GM12878 (cell line): ENCODE data around the gene NR4A2. TPM values are rescaled to one million over a fixed set of nuclear protein-coding genes. Genes with fewer than 3 reads are reported as not detected.

ENCODE experiments used
- CHD1 ChIP-seq: IDR thresholded peaks from 2 replicates; pipeline ENCODE4 v1.6.1; 2012; ENCODE audit warnings: low read depth, low read length, improper control_type of control experiment
- CREB1 ChIP-seq: IDR thresholded peaks from 2 replicates; pipeline ENCODE4 v1.6.1; 2012; ENCODE audit warnings: low read depth, mild to moderate bottlenecking, inconsistent platforms
- KLF5 ChIP-seq: fragments of 450-650 bp; IDR thresholded peaks from 2 replicates; pipeline ENCODE4 v1.6.1; 2014; ENCODE audit warnings: mild to moderate bottlenecking; ENCODE audit not compliant: partially characterized antibody
- MYC ChIP-seq: IDR thresholded peaks from 2 replicates; pipeline ENCODE4 v1.6.1; 2011; ENCODE audit warnings: mild to moderate bottlenecking, low read length, moderate library complexity, inconsistent platforms; ENCODE audit not compliant: insufficient read depth, insufficient replicate concordance, insufficient read length, severe bottlenecking
- NFYA ChIP-seq: IDR thresholded peaks from 2 replicates; pipeline ENCODE4 v1.6.1; 2011; ENCODE audit warnings: low read depth, mild to moderate bottlenecking, low read length, improper control_type of control experiment, borderline replicate concordance
- NR2C1 ChIP-seq: fragments of 450-650 bp; IDR thresholded peaks from 2 replicates; pipeline ENCODE4 v1.6.1; 2017; ENCODE audit warnings: antibody characterized with exemption, mild to moderate bottlenecking, moderate library complexity
- PAX8 ChIP-seq: fragments of 450-650 bp; IDR thresholded peaks from 2 replicates; pipeline ENCODE4 v1.6.1; 2017; ENCODE audit warnings: mild to moderate bottlenecking, moderate library complexity
- POU2F2 ChIP-seq: IDR thresholded peaks from 3 replicates; pipeline ENCODE4 v1.6.1; 2011; ENCODE audit warnings: low read depth, mild to moderate bottlenecking, low read length, borderline replicate concordance
- STAT1 ChIP-seq: fragments of 450-650 bp; conservative IDR thresholded peaks from 2 replicates; pipeline ENCODE4 v1.6.1; 2014; ENCODE audit warnings: antibody characterized with exemption, mild to moderate bottlenecking
- TARDBP ChIP-seq: IDR thresholded peaks from 2 replicates; pipeline ENCODE4 v1.6.1; 2016; ENCODE audit warnings: borderline replicate concordance
- ZNF384 ChIP-seq: IDR thresholded peaks from 2 replicates; pipeline ENCODE4 v1.6.1; 2012; ENCODE audit warnings: low read depth, mild to moderate bottlenecking, low read length, improper control_type of control experiment, borderline replicate concordance
- polyA plus RNA-seq, 11 experiments: library from polyadenylated mRNA; depleted of rRNA in 4 of 11; unstranded in 6 of 11; stranded (reverse) in 5 of 11; fragments of >200 nt; fragmentation: Nextera tagmentation in 4 of 11; fragmentation: Illumina TruSeq in 1 of 11; extraction: Ambion mirVana in 4 of 11; extraction: Trizol in 1 of 11; gene quantifications; 1 replicate in 1 of 11; 2 replicates in 10 of 11; pipeline versions ENCODE4 v1.2.1 to v1.2.3, GENCODE V29; 2011 to 2016; ENCODE audit warnings: inconsistent platforms in 2 of 11, missing spikeins in 2 of 11, low read depth in 1 of 11
- total RNA-seq, 4 experiments: library from RNA; depleted of rRNA in 3 of 4; stranded (reverse); fragments of >200 nt in 3 of 4; fragmentation: Illumina TruSeq in 1 of 4; extraction: Trizol in 1 of 4; gene quantifications; 2 replicates each; pipeline versions ENCODE4 v1.2.1 to v1.2.3, GENCODE V29; 2013 to 2021
- TF ChIP-seq, protein P1 (sequence below): fragments of 450-650 bp; formaldehyde crosslinking; IDR thresholded peaks from 2 replicates; pipeline ENCODE4 v1.4.0; 2020; ENCODE audit warnings: mild to moderate bottlenecking, moderate library complexity
- TF ChIP-seq, protein P2 (sequence below): fragments of 450-650 bp; IDR thresholded peaks from 2 replicates; pipeline ENCODE4 v1.6.1; 2017; ENCODE audit warnings: antibody characterized with exemption, mild to moderate bottlenecking, moderate library complexity
- TF ChIP-seq, protein P3 (sequence below): fragments of 450-650 bp; IDR thresholded peaks from 2 replicates; pipeline ENCODE4 v1.6.1; 2018; ENCODE audit warnings: mild to moderate bottlenecking, low read depth, moderate library complexity; ENCODE audit not compliant: partially characterized antibody
- TF ChIP-seq, protein P4 (sequence below), 3 experiments: IDR thresholded peaks in 2 of 3; conservative IDR thresholded peaks in 1 of 3; 2 replicates each; pipeline ENCODE4 v1.5.1; 2011; ENCODE audit warnings: low read depth in 3 of 3, low read length in 3 of 3, mild to moderate bottlenecking in 3 of 3, control low read depth in 2 of 3, moderate library complexity in 2 of 3, inconsistent platforms in 1 of 3, mixed read lengths in 1 of 3; ENCODE audit not compliant: control insufficient read depth in 2 of 3, insufficient read depth in 1 of 3; ENCODE audit errors: extremely low read depth in 1 of 3

Gene NR4A2
- total and polyA plus RNA-seq, 10 of the 15 experiments (the other 5 are each of a cell fraction or from before 2014, with no cell fraction given): 0.15 to 3.4 (median 0.58) TPM

DNA sequence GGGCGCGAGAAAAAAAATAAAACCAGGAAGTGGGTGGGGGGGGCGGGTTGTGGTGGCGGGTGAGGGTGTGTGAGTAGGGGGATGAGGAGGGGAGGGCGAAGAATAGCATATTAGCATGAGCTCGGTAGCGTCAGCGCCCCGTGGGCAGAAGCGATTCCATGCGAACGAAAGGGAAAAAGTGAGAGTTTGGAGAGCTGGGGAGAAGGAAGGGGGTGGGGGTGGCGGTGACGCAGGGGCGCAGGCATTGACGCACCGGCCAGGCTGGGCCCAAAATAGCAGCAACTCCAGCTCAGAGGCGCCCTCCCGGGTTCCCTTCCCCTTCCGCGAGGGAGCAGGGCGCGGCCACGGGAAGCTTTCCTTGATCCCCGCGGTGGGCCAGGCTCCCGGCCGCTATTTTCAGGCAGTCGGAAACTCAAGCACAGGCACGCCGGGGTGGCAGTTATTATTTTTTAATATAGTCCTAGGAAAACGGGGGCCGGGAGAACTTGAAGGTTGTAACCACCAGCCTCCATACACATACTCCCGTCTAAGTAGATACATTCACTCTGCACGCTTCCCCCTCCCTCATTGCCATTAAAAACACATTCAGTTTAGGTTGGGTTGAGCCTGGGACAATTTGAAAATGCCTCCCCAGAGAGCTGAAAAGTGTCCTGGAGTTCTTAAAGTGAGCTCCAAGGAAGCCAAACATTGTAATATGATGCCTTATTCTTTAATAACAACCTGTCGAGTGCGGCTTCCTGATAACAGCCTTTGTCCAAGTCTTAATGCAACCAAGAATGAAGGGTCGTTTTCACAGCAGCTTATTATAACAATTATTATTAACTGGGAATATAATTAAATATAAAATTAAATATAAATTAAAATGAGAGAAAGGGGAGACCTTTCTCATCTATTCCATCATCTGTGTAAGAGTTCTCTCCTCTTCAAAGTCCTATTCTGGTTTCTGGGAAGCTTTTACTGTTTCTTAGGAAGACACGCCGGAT lies 2.3 kb upstream of the NR4A2 start (continued):
- TF ChIP-seq, protein P1, sequence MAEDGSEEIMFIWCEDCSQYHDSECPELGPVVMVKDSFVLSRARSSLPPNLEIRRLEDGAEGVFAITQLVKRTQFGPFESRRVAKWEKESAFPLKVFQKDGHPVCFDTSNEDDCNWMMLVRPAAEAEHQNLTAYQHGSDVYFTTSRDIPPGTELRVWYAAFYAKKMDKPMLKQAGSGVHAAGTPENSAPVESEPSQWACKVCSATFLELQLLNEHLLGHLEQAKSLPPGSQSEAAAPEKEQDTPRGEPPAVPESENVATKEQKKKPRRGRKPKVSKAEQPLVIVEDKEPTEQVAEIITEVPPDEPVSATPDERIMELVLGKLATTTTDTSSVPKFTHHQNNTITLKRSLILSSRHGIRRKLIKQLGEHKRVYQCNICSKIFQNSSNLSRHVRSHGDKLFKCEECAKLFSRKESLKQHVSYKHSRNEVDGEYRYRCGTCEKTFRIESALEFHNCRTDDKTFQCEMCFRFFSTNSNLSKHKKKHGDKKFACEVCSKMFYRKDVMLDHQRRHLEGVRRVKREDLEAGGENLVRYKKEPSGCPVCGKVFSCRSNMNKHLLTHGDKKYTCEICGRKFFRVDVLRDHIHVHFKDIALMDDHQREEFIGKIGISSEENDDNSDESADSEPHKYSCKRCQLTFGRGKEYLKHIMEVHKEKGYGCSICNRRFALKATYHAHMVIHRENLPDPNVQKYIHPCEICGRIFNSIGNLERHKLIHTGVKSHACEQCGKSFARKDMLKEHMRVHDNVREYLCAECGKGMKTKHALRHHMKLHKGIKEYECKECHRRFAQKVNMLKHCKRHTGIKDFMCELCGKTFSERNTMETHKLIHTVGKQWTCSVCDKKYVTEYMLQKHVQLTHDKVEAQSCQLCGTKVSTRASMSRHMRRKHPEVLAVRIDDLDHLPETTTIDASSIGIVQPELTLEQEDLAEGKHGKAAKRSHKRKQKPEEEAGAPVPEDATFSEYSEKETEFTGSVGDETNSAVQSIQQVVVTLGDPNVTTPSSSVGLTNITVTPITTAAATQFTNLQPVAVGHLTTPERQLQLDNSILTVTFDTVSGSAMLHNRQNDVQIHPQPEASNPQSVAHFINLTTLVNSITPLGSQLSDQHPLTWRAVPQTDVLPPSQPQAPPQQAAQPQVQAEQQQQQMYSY: no peak
- no peak for TF ChIP-seq STAT1
- peak; percentile 30; the same call in 1 of the 3 replicates for TF ChIP-seq POU2F2
- TF ChIP-seq, protein P2, sequence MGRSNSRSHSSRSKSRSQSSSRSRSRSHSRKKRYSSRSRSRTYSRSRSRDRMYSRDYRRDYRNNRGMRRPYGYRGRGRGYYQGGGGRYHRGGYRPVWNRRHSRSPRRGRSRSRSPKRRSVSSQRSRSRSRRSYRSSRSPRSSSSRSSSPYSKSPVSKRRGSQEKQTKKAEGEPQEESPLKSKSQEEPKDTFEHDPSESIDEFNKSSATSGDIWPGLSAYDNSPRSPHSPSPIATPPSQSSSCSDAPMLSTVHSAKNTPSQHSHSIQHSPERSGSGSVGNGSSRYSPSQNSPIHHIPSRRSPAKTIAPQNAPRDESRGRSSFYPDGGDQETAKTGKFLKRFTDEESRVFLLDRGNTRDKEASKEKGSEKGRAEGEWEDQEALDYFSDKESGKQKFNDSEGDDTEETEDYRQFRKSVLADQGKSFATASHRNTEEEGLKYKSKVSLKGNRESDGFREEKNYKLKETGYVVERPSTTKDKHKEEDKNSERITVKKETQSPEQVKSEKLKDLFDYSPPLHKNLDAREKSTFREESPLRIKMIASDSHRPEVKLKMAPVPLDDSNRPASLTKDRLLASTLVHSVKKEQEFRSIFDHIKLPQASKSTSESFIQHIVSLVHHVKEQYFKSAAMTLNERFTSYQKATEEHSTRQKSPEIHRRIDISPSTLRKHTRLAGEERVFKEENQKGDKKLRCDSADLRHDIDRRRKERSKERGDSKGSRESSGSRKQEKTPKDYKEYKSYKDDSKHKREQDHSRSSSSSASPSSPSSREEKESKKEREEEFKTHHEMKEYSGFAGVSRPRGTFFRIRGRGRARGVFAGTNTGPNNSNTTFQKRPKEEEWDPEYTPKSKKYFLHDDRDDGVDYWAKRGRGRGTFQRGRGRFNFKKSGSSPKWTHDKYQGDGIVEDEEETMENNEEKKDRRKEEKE: no peak
- TF ChIP-seq NR2C1: no peak
- TF ChIP-seq CHD1: no peak
- TF ChIP-seq PAX8: no peak
- TF ChIP-seq, protein P3, sequence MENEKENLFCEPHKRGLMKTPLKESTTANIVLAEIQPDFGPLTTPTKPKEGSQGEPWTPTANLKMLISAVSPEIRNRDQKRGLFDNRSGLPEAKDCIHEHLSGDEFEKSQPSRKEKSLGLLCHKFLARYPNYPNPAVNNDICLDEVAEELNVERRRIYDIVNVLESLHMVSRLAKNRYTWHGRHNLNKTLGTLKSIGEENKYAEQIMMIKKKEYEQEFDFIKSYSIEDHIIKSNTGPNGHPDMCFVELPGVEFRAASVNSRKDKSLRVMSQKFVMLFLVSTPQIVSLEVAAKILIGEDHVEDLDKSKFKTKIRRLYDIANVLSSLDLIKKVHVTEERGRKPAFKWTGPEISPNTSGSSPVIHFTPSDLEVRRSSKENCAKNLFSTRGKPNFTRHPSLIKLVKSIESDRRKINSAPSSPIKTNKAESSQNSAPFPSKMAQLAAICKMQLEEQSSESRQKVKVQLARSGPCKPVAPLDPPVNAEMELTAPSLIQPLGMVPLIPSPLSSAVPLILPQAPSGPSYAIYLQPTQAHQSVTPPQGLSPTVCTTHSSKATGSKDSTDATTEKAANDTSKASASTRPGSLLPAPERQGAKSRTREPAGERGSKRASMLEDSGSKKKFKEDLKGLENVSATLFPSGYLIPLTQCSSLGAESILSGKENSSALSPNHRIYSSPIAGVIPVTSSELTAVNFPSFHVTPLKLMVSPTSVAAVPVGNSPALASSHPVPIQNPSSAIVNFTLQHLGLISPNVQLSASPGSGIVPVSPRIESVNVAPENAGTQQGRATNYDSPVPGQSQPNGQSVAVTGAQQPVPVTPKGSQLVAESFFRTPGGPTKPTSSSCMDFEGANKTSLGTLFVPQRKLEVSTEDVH: no peak
- TF ChIP-seq NFYA: no peak
- TF ChIP-seq KLF5: peak; percentile 33
- TF ChIP-seq MYC: no peak
- no peak for TF ChIP-seq TARDBP
- TF ChIP-seq, protein P4, sequence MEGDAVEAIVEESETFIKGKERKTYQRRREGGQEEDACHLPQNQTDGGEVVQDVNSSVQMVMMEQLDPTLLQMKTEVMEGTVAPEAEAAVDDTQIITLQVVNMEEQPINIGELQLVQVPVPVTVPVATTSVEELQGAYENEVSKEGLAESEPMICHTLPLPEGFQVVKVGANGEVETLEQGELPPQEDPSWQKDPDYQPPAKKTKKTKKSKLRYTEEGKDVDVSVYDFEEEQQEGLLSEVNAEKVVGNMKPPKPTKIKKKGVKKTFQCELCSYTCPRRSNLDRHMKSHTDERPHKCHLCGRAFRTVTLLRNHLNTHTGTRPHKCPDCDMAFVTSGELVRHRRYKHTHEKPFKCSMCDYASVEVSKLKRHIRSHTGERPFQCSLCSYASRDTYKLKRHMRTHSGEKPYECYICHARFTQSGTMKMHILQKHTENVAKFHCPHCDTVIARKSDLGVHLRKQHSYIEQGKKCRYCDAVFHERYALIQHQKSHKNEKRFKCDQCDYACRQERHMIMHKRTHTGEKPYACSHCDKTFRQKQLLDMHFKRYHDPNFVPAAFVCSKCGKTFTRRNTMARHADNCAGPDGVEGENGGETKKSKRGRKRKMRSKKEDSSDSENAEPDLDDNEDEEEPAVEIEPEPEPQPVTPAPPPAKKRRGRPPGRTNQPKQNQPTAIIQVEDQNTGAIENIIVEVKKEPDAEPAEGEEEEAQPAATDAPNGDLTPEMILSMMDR (IDR thresholded peaks at IDR 0.05 in 2 of 3, conservative IDR thresholded peaks at IDR 0.05 in 1 of 3; ENCODE audit: control insufficient read depth in 2 of 3, extremely low read depth in 1 of 3, insufficient read depth in 1 of 3, low read depth in 3 of 3, low read length in 3 of 3): peak in 1 of 3 experiments; percentile 18; a peak in 1 of 6 replicates
- TF ChIP-seq CREB1: peak; percentile 87
- 0 out of 2 replicates have a peak, but pooled peaks have one; percentile 37 for TF ChIP-seq ZNF384
